ENCODE results near the gene P3H2. TPM values are rescaled to one million over a fixed set of nuclear protein-coding genes. Genes with fewer than 3 reads are reported as not detected.

P3H2 gene
- total and polyA plus RNA-seq, 11 donors: 0.55 to 24.8 (median 3.8) TPM

- H3K4me1 ChIP-seq: peaks cover 0 to 20% (median 6%) of the 10 kb centered on the region in 12 donors
- TF ChIP-seq POLR2A (IDR thresholded peaks at IDR 0.05) (no peak), CTCF (IDR thresholded peaks at IDR 0.05) (peak in 2 of 12 donors; percentile 1 to 3)
- peak overlapping the region in 11 of 12 donors; percentile 62 to 90 (median 83) for H3K4me3 ChIP-seq
- no peaks in the 10 kb centered on the region for H3K36me3 ChIP-seq
- 29 to 40% (median 36%) methylated on average over 12 to 13 of the region's 13 CpGs for WGBS, 4 donors
- peak overlapping the region in 9 of 12 donors; percentile 8 to 91 (median 73) for H3K27ac ChIP-seq
- DNase-seq (no peak), ATAC-seq (no peak)
- no peaks in the 10 kb centered on the region for H3K9me3 ChIP-seq
- intact Hi-C loops (cut with DNase I): loop anchor here in 7 of 10 donors (2.0 to 10.0 kb wide), 6 partner anchors 81 to 156 kb away; no protein-coding TSS in a partner anchor
- peaks cover 0 to 30% (median 0%) of the 10 kb centered on the region in 9 donors for H3K27me3 ChIP-seq
These were observed 322 bp upstream of the P3H2 start for GRCh38 chr3:190121061-190121377.

GRCh38 chr3:190119461-190120268 is 1.0 kb downstream of the P3H2 start:
- no peaks in the 10 kb centered on the region for H3K36me3 ChIP-seq
- no peak for DNase-seq
- intact Hi-C loops (cut with DNase I): loop anchor here in 9 of 10 donors (2.0 to 10.0 kb wide), 7 partner anchors 65 to 155 kb away; no protein-coding TSS in a partner anchor
- TF ChIP-seq CTCF (IDR thresholded peaks at IDR 0.05) (no peak), POLR2A (IDR thresholded peaks at IDR 0.05) (no peak)
- peak overlapping the region in 3 of 12 donors; percentile 16 to 91 (median 84) for H3K27ac ChIP-seq
- peaks cover 0 to 30% (median 0%) of the 10 kb centered on the region in 9 donors for H3K27me3 ChIP-seq
- WGBS, 4 donors: 33 to 39% (median 35%) methylated on average over 9 of the region's 9 CpGs
- no peaks in the 10 kb centered on the region for H3K9me3 ChIP-seq
- H3K4me1 ChIP-seq: peaks cover 0 to 20% (median 6%) of the 10 kb centered on the region in 12 donors
- ATAC-seq: no peak
- H3K4me3 ChIP-seq: peak overlapping the region; percentile 50 to 90 (median 80)

- Histone ChIP-seq H3K36me3 (no peaks in the 10 kb centered on the region), H3K4me3 (no peak overlapping the region), H3K4me1 (peaks cover 0 to 20% (median 6%) of the 10 kb centered on the region in 12 donors), H3K27ac (no peak overlapping the region), H3K9me3 (no peaks in the 10 kb centered on the region), H3K27me3 (peaks cover 0 to 23% (median 0%) of the 10 kb centered on the region in 9 donors)
- ATAC-seq: no peak
- intact Hi-C loops (cut with DNase I): loop anchor here in 2 of 10 donors (10.0 kb wide), 2 partner anchors 64 to 144 kb away; no protein-coding TSS in a partner anchor
- TF ChIP-seq POLR2A (IDR thresholded peaks at IDR 0.05) (no peak), CTCF (IDR thresholded peaks at IDR 0.05) (no peak)
- 82 to 93% (median 92%) methylated on average over 3 of the region's 3 CpGs for WGBS, 4 donors
- no peak for DNase-seq
These were observed 2.3 kb downstream of the P3H2 start for GRCh38 chr3:190118438-190118837.

- Histone ChIP-seq H3K27me3 (peaks cover 0 to 23% (median 0%) of the 10 kb centered on the region in 9 donors), H3K36me3 (no peaks in the 10 kb centered on the region), H3K4me1 (peaks cover 0 to 20% (median 6%) of the 10 kb centered on the region in 12 donors), H3K4me3 (no peak overlapping the region), H3K27ac (no peak overlapping the region), H3K9me3 (no peaks in the 10 kb centered on the region)
- DNase-seq: no peak
- ATAC-seq: no peak
- intact Hi-C loops (cut with DNase I): loop anchor here in 2 of 10 donors (10.0 kb wide), 2 partner anchors 63 to 143 kb away; no protein-coding TSS in a partner anchor
- WGBS, 4 donors: 81 to 91% (median 84%) methylated on average over 2 of the region's 2 CpGs
- no peak for TF ChIP-seq POLR2A (IDR thresholded peaks at IDR 0.05)
- TF ChIP-seq CTCF (IDR thresholded peaks at IDR 0.05): no peak
These were observed 2.7 kb downstream of the P3H2 start for GRCh38 chr3:190117981-190118380.
